Measurements from ENCODE around the gene MPV17L. TPM values are rescaled to one million over a fixed set of nuclear protein-coding genes. Genes with fewer than 3 reads are reported as not detected.
"Not testable (repeated sequence)": the region's sequence is repeated elsewhere in the genome, so short reads cannot be mapped to it uniquely, and the experiment has no call there.

MPV17L gene
- total and polyA plus RNA-seq, 2 donors from 2014 or later = 4.8 to 11.8 TPM

GRCh38 chr16:15450624-15451023 lies 55.1 kb downstream of the MPV17L start:
- Histone ChIP-seq H3K9ac (ENCODE audit: low read length in 3 of 3) (no peak overlapping the region), H3K27me3 (ENCODE audit: control insufficient read depth, insufficient read depth, low read length) (no peaks in the 10 kb centered on the region), H3K36me3 (ENCODE audit: control insufficient read depth in 2 of 3, insufficient read depth in 3 of 3, low read length in 3 of 3) (no peaks in the 10 kb centered on the region), H3K9me3 (ENCODE audit: control insufficient read depth in 2 of 3, insufficient read depth in 1 of 3, low read length in 3 of 3) (peaks cover 0 to under 1% (median 0%) of the 10 kb centered on the region in 3 donors), H3K27ac (ENCODE audit: low read depth in 2 of 2, low read length in 2 of 2) (no peak overlapping the region), H3K4me1 (ENCODE audit: control insufficient read depth in 2 of 3, insufficient read depth in 2 of 3, low read depth in 1 of 3, low read length in 3 of 3) (peaks cover 0 to 4% (median 2%) of the 10 kb centered on the region in 3 donors), H3K4me3 (ENCODE audit: low read length in 3 of 3) (no peak overlapping the region)
- TF ChIP-seq, protein P1, sequence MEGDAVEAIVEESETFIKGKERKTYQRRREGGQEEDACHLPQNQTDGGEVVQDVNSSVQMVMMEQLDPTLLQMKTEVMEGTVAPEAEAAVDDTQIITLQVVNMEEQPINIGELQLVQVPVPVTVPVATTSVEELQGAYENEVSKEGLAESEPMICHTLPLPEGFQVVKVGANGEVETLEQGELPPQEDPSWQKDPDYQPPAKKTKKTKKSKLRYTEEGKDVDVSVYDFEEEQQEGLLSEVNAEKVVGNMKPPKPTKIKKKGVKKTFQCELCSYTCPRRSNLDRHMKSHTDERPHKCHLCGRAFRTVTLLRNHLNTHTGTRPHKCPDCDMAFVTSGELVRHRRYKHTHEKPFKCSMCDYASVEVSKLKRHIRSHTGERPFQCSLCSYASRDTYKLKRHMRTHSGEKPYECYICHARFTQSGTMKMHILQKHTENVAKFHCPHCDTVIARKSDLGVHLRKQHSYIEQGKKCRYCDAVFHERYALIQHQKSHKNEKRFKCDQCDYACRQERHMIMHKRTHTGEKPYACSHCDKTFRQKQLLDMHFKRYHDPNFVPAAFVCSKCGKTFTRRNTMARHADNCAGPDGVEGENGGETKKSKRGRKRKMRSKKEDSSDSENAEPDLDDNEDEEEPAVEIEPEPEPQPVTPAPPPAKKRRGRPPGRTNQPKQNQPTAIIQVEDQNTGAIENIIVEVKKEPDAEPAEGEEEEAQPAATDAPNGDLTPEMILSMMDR (IDR thresholded peaks at IDR 0.05; ENCODE audit: borderline replicate concordance, extremely low read depth, insufficient read depth) = no peak
- intact Hi-C loops (cut with DNase I) = no loop called here
- DNase-seq (no peak), FAIRE-seq (no peak)

DNA sequence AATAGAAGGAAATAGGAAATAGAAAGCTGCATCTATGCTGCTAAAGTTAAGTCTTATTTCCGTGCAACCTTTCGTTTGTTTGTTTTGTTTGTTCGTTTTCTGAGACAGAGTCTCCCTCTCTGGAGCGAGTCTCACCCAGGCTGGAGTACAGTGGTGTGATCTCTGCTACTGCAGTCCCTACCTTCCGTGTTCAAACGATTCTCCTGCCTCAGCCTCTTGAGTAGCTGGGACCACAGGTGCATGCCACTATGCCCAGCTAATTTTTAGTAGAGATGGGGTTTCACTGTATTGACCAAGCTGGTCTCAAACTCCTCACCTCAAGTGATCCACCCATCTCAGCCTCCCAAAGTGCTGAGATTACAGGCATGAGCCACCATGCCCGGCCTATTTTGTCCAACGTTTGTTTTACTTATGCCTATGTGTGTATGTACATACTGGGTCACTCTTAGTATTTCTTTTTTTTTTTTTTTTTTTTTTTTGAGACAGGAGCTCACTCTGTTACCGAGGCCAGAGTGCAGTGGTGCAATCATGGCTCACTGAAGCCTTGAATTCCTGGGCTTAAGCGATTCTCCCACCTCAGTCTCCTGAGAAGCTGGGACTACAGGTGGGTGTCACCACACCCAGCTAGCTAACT lies 55.7 kb downstream of the MPV17L start:
- no peak for DNase-seq
- no peak for FAIRE-seq
- TF ChIP-seq, protein P1 (IDR thresholded peaks at IDR 0.05; ENCODE audit: borderline replicate concordance, extremely low read depth, insufficient read depth) = no peak
- Histone ChIP-seq H3K9ac (ENCODE audit: low read length in 3 of 3) (no peak overlapping the region), H3K27me3 (ENCODE audit: control insufficient read depth, insufficient read depth, low read length) (no peaks in the 10 kb centered on the region), H3K27ac (ENCODE audit: low read depth in 2 of 2, low read length in 2 of 2) (no peak overlapping the region), H3K36me3 (ENCODE audit: control insufficient read depth in 2 of 3, insufficient read depth in 3 of 3, low read length in 3 of 3) (no peaks in the 10 kb centered on the region), H3K4me3 (ENCODE audit: low read length in 3 of 3) (no peak overlapping the region), H3K9me3 (ENCODE audit: control insufficient read depth in 2 of 3, insufficient read depth in 1 of 3, low read length in 3 of 3) (no peaks in the 10 kb centered on the region), H3K4me1 (ENCODE audit: control insufficient read depth in 2 of 3, insufficient read depth in 2 of 3, low read depth in 1 of 3, low read length in 3 of 3) (peaks cover 0 to 4% (median 2%) of the 10 kb centered on the region in 3 donors)
- intact Hi-C loops (cut with DNase I) = no loop called here

DNA sequence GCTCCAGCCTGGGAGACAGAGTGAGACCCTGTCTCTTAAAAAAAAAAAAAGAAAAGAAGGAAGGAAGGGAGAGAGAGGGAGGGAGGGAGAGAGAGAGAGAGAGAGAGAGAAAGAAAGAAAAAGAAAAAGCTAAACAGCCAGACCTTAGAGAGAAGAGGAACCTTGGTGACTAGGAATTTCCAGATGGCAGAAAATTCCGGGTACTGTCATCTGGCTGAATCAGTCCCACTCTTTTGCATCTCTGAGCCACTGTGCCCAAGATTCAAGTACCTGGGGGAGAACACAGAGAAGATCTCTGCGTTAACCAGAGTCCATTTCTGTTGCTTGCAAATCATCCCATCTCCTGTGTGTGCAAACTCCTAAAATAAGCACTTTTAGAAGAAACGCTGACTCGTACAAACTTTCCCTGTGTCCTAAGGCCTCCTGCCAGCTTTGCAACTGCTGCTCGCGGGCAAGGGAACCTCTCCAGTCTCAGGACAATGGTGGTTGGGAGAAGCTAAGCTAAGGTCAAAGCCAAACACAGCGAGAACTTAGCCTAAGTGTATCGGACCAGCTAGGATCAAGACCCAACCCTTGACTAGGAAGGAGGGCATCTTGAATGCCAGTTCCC lies 56.8 kb downstream of the MPV17L start:
- Histone ChIP-seq H3K9me3 (ENCODE audit: control insufficient read depth in 2 of 3, insufficient read depth in 1 of 3, low read length in 3 of 3) (no peaks in the 10 kb centered on the region), H3K36me3 (ENCODE audit: control insufficient read depth in 2 of 3, insufficient read depth in 3 of 3, low read length in 3 of 3) (no peaks in the 10 kb centered on the region), H3K27ac (ENCODE audit: low read depth in 2 of 2, low read length in 2 of 2) (no peak overlapping the region), H3K27me3 (ENCODE audit: control insufficient read depth, insufficient read depth, low read length) (no peaks in the 10 kb centered on the region), H3K4me1 (ENCODE audit: control insufficient read depth in 2 of 3, insufficient read depth in 2 of 3, low read depth in 1 of 3, low read length in 3 of 3) (peaks cover 0 to 8% (median 7%) of the 10 kb centered on the region in 3 donors), H3K9ac (ENCODE audit: low read length in 3 of 3) (no peak overlapping the region), H3K4me3 (ENCODE audit: low read length in 3 of 3) (no peak overlapping the region)
- TF ChIP-seq, protein P1 (IDR thresholded peaks at IDR 0.05; ENCODE audit: borderline replicate concordance, extremely low read depth, insufficient read depth) = no peak
- no peak for DNase-seq
- intact Hi-C loops (cut with DNase I) = no loop called here
- FAIRE-seq = no peak

DNA sequence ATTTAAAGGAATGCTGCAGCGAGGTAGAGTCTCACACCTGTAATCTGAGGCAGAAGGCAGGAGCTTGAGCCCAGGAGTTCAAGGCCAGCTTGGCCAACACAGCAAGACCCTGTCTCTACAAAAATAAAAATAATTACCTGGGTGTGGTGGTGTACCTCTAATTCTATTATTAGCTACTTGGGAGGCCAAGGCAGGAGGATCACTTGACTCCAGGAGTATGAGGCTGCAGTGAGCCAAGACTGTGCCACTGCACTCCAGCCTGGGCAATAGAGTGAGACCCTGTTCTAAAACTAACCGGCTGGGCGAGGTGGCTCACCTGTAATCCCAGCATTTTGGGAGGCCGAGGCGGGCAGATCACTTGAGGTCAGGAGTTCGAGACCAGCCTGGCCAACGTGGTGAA lies 57.7 kb downstream of the MPV17L start:
- H3K27me3 ChIP-seq (ENCODE audit: control insufficient read depth, insufficient read depth, low read length); H3K4me1 ChIP-seq (ENCODE audit: control insufficient read depth in 2 of 3, insufficient read depth in 2 of 3, low read depth in 1 of 3, low read length in 3 of 3); H3K4me3 ChIP-seq (ENCODE audit: low read length in 3 of 3); intact Hi-C loops (cut with DNase I); H3K9ac ChIP-seq (ENCODE audit: low read length in 3 of 3); DNase-seq; FAIRE-seq; H3K27ac ChIP-seq (ENCODE audit: low read depth in 2 of 2, low read length in 2 of 2); H3K9me3 ChIP-seq (ENCODE audit: control insufficient read depth in 2 of 3, insufficient read depth in 1 of 3, low read length in 3 of 3); H3K36me3 ChIP-seq (ENCODE audit: control insufficient read depth in 2 of 3, insufficient read depth in 3 of 3, low read length in 3 of 3): not testable (repeated sequence)

DNA sequence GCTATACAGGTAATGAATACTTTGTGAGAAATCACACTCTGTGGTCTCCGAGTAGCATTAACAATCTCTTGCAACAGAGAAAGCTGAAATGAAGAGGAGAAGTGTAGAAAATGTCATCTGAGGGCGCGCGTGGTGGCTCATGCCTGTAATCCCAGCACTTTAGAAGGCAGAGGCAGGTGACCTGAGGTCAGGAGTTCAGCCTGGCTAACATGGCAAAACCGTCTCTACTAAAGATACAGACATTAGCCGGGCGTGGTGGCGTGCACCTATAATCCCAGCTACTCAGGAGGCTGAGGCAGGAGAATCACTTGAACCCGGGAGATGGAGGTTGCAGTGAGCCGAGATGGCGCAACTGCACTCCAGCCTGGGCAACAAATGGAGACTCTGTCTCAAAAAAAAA lies 59.4 kb downstream of the MPV17L start:
- H3K27me3 ChIP-seq (ENCODE audit: control insufficient read depth, insufficient read depth, low read length); H3K9me3 ChIP-seq (ENCODE audit: control insufficient read depth in 2 of 3, insufficient read depth in 1 of 3, low read length in 3 of 3); intact Hi-C loops (cut with DNase I); H3K36me3 ChIP-seq (ENCODE audit: control insufficient read depth in 2 of 3, insufficient read depth in 3 of 3, low read length in 3 of 3); FAIRE-seq; H3K4me3 ChIP-seq (ENCODE audit: low read length in 3 of 3); H3K4me1 ChIP-seq (ENCODE audit: control insufficient read depth in 2 of 3, insufficient read depth in 2 of 3, low read depth in 1 of 3, low read length in 3 of 3); H3K9ac ChIP-seq (ENCODE audit: low read length in 3 of 3); DNase-seq: not testable (repeated sequence)
- H3K27ac ChIP-seq (ENCODE audit: low read depth in 2 of 2, low read length in 2 of 2) = peak overlapping the region in 1 of 2 donors; percentile 50

Measured in kidney (tissue), 14 donors.